Epithelial cell of esophagus (primary cell): Measurements from ENCODE around the gene LTC4S.

Experiments used
- DNase-seq: peaks from one replicate; pipeline ENCODE4 v3.0.0; 2010; ENCODE audit warnings: low read depth
- H3K4me3 ChIP-seq: 2 replicates; pipeline ENCODE4 v1.5.1; 2011; ENCODE audit warnings: mild to moderate bottlenecking, low read length, control low read depth
- TF ChIP-seq, protein P1 (sequence below): IDR thresholded peaks from 2 replicates; pipeline ENCODE4 v1.5.1; 2011; ENCODE audit warnings: low read depth, mild to moderate bottlenecking, low read length, control low read depth, inconsistent platforms; ENCODE audit not compliant: insufficient read depth; ENCODE audit errors: missing control alignments

LTC4S gene

DNA sequence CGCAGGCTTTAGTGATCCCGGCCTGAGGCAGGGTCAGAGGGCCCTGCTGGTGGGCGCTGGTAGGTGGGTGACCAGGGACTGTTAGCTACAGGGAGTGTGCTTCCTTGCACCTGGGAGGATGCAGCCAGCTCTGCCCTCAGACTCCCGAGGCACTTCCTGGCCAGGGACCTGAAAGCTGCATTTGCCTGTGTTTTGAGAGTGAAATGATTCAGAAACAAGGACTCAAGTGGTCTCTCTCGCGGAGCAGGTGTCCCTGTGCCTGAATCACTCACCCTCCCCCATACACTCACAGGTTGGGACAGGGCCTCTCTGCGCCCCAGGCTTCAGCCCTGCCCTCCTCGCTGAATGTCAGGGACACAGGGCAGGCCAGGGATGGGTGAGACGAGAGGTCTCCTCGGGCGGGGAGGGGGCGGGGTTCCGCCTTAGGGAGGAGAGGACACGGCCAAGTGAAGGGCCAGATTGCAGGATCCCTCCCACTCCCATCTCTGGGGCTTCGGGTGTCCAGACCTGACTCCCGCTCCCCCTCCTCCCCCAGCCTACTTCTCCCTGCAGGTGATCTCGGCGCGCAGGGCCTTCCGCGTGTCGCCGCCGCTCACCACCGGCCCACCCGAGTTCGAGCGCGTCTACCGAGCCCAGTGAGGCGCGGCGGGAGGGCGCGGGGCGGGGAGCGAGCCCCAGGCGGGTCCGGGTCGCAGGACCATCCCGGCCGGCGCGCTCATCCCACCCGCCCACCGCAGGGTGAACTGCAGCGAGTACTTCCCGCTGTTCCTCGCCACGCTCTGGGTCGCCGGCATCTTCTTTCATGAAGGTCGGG is 1.5 kb downstream of the LTC4S start:
- TF ChIP-seq, protein P1, sequence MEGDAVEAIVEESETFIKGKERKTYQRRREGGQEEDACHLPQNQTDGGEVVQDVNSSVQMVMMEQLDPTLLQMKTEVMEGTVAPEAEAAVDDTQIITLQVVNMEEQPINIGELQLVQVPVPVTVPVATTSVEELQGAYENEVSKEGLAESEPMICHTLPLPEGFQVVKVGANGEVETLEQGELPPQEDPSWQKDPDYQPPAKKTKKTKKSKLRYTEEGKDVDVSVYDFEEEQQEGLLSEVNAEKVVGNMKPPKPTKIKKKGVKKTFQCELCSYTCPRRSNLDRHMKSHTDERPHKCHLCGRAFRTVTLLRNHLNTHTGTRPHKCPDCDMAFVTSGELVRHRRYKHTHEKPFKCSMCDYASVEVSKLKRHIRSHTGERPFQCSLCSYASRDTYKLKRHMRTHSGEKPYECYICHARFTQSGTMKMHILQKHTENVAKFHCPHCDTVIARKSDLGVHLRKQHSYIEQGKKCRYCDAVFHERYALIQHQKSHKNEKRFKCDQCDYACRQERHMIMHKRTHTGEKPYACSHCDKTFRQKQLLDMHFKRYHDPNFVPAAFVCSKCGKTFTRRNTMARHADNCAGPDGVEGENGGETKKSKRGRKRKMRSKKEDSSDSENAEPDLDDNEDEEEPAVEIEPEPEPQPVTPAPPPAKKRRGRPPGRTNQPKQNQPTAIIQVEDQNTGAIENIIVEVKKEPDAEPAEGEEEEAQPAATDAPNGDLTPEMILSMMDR: no peak
- peak overlapping the region; percentile 56 for H3K4me3 ChIP-seq
- DNase-seq: peak; percentile 62

DNA sequence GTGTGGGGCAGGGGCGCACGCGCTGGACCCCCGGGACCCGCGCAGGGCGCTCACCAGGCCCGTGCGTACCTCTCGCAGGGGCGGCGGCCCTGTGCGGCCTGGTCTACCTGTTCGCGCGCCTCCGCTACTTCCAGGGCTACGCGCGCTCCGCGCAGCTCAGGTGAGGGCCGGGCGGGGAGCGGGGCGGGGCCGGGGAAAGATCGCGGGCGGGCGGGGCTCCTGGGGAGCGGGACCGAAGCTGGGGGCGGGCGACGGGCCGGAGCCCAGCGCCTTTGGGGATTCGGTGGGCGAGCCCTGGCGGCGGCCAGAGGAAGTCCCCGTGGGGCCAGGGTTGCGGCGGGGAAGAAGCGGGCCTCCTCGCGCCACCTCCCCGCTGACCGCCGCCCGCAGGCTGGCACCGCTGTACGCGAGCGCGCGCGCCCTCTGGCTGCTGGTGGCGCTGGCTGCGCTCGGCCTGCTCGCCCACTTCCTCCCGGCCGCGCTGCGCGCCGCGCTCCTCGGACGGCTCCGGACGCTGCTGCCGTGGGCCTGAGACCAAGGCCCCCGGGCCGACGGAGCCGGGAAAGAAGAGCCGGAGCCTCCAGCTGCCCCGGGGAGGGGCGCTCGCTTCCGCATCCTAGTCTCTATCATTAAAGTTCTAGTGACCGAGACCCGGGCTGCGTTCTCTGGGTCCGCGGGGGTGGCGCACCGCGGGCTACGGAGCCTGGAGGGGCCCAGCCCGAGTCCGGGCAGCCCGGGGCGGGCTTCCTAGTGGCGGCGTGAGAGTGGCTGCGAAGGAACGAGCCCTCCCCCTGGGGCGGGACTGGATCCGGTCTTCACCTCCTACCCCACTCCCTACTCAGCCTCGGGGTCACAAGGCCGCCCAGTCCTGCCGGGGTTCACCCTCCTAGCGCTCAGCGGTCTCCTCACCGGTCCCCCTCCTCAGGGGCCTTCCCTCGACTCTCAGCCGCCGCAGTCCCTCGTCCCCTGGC is 2.4 kb downstream of the LTC4S start:
- DNase-seq: peak; percentile 87
- TF ChIP-seq, protein P1: peak; percentile 26
- peak overlapping the region; percentile 56 for H3K4me3 ChIP-seq

- DNase-seq: no peak
- TF ChIP-seq, protein P1: no peak
- H3K4me3 ChIP-seq: no peak overlapping the region
These were observed 3.3 kb downstream of the LTC4S start for GRCh38 chr5:179796877-179797608.

DNA sequence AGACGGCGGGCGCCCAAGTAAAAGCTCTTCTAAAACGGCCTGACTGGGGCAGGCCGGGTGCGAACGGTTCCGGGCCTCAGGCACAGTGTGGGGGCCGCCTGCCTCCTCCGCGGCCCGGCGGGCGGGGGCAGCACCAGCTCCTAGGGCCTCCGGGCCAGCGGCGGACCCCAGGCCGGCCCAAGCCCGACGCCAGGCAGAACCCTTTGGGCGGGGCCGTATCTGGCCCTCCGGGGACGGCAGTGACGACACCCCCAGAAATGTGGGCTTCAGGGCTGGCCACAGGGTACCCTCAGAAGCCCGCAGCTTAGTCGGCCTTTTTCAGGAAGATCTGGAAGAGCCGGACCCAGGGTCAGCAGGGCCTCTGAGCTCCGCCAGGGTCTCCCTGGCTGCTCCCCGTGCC is 4.0 kb downstream of the LTC4S start:
- DNase-seq: no peak
- TF ChIP-seq, protein P1: no peak
- H3K4me3 ChIP-seq: no peak overlapping the region

- DNase-seq: no peak
- no peak overlapping the region for H3K4me3 ChIP-seq
- TF ChIP-seq, protein P1: no peak
These were observed 4.5 kb downstream of the LTC4S start for GRCh38 chr5:179798144-179798770.
